Stomach (tissue), 4 donors: ENCODE results near the gene ZNF423.

Experiments used
- POLR2A ChIP-seq, 4 donors: fragments of 450-650 bp; IDR thresholded peaks; one replicate each; pipeline ENCODE4 v1.6.1; 2016; ENCODE audit warnings: antibody characterized with exemption in 4 of 4, control low read depth in 2 of 4, mild to moderate bottlenecking in 1 of 4, moderate library complexity in 1 of 4
- POLR2AphosphoS5 ChIP-seq, 3 donors: sonication (generic); formaldehyde crosslinking; IDR thresholded peaks; one replicate each; pipeline ENCODE4 v1.6.1; 2016; ENCODE audit warnings: antibody characterized with exemption in 3 of 3
- TF ChIP-seq, protein P1 (sequence below), 7 experiments: fragments of 450-650 bp in 4 of 7; fragments of 200-600 bp in 3 of 7; sonication (generic) in 3 of 7; IDR thresholded peaks; one replicate each; pipeline ENCODE4 v1.5.1; 2016 to 2019; ENCODE audit warnings: antibody characterized with exemption in 7 of 7, control low read depth in 2 of 7, mild to moderate bottlenecking in 1 of 7

DNA sequence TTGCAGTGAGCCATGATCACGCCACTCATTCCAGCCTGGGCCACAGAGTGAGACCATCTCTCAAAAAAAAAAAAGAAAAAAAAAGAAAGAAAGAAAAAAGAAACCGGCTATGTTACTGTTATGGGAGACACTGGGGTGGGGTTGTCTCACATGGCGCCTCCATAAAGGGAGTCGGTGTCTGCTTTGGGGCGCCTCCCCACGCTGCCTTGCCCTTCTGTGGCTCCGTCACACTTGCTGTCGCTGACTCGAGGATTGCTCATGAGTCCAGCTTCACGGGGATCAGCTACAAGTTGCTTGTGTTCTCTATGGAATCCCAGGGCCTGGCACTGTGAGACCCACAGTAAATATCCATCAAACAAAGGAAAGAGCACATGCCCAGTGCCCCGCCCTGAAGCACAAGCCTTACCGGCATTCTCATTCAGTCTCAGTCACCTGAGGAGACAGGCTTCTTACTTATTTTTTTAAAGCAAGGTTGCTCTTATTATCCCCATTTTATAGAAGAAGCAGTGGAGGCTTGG lies 40.6 kb upstream of the ZNF423 start:
- no peak for TF ChIP-seq POLR2A (IDR thresholded peaks at IDR 0.05)
- TF ChIP-seq, protein P1, sequence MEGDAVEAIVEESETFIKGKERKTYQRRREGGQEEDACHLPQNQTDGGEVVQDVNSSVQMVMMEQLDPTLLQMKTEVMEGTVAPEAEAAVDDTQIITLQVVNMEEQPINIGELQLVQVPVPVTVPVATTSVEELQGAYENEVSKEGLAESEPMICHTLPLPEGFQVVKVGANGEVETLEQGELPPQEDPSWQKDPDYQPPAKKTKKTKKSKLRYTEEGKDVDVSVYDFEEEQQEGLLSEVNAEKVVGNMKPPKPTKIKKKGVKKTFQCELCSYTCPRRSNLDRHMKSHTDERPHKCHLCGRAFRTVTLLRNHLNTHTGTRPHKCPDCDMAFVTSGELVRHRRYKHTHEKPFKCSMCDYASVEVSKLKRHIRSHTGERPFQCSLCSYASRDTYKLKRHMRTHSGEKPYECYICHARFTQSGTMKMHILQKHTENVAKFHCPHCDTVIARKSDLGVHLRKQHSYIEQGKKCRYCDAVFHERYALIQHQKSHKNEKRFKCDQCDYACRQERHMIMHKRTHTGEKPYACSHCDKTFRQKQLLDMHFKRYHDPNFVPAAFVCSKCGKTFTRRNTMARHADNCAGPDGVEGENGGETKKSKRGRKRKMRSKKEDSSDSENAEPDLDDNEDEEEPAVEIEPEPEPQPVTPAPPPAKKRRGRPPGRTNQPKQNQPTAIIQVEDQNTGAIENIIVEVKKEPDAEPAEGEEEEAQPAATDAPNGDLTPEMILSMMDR (IDR thresholded peaks at IDR 0.05): no peak
- TF ChIP-seq POLR2AphosphoS5 (IDR thresholded peaks at IDR 0.05): no peak
